Osteoblast (primary cell): ENCODE data around the gene TECPR2. TPM values are rescaled to one million over a fixed set of nuclear protein-coding genes. Genes with fewer than 3 reads are reported as not detected.
A peak's percentile ranks its signal among the peaks of the same experiment; 100 is the strongest.

Source experiments
- DNase-seq: peaks from one replicate; pipeline ENCODE4 v3.0.0; 2011; ENCODE audit warnings: low spot score, mixed read lengths; ENCODE audit not compliant: insufficient read length; ENCODE audit errors: missing footprints
- H2AFZ ChIP-seq: 2 replicates; pipeline ENCODE4 v1.6.0; 2011; ENCODE audit warnings: mild to moderate bottlenecking, low read length
- H3K27ac ChIP-seq: 2 replicates; pipeline ENCODE4 v1.5.1; 2011; ENCODE audit warnings: mild to moderate bottlenecking, low read depth, low read length, moderate library complexity
- H3K27me3 ChIP-seq: 2 replicates; pipeline ENCODE4 v1.6.0; 2012; ENCODE audit warnings: mild to moderate bottlenecking, control low read depth, inconsistent platforms, low read length, moderate library complexity; ENCODE audit not compliant: insufficient read depth
- H3K36me3 ChIP-seq: 2 replicates; pipeline ENCODE4 v1.5.1; 2011; ENCODE audit warnings: mild to moderate bottlenecking, low read length, control low read depth, moderate library complexity; ENCODE audit not compliant: insufficient read depth
- H3K4me1 ChIP-seq: 2 replicates; pipeline ENCODE4 v1.5.1; 2011; ENCODE audit warnings: mild to moderate bottlenecking, low read length, control low read depth, moderate library complexity; ENCODE audit not compliant: insufficient read depth
- H3K4me2 ChIP-seq: 2 replicates; pipeline ENCODE4 v1.6.0; 2011; ENCODE audit warnings: mild to moderate bottlenecking, low read length; ENCODE audit not compliant: insufficient read depth
- H3K4me3 ChIP-seq: fragments of 200-600 bp; sonication (generic); 3 replicates; pipeline ENCODE4 v1.5.1; 2012; ENCODE audit warnings: mild to moderate bottlenecking, low read length, inconsistent platforms; ENCODE audit not compliant: insufficient read depth
- H3K79me2 ChIP-seq: 2 replicates; pipeline ENCODE4 v1.6.0; 2012; ENCODE audit warnings: mild to moderate bottlenecking, low read length, control low read depth, inconsistent platforms; ENCODE audit not compliant: insufficient read depth
- H3K9me3 ChIP-seq: 2 replicates; pipeline ENCODE4 v1.5.1; 2011; ENCODE audit warnings: low read depth, low read length, control low read depth
- H4K20me1 ChIP-seq: 2 replicates; pipeline ENCODE4 v1.6.0; 2012; ENCODE audit warnings: mild to moderate bottlenecking, low read length, control low read depth; ENCODE audit not compliant: insufficient read depth
- total RNA-seq: library from RNA; depleted of rRNA; stranded (reverse); fragments of >200 nt; gene quantifications from 2 replicates; pipeline ENCODE4 v1.2.3, GENCODE V29; 2012
- TF ChIP-seq, protein P1 (sequence below): IDR thresholded peaks from 2 replicates; pipeline ENCODE4 v1.5.1; 2011; ENCODE audit warnings: mild to moderate bottlenecking, low read depth, low read length, moderate library complexity; ENCODE audit errors: extremely low read depth

Gene TECPR2
- total RNA-seq, 1 donor = 13.0 TPM

DNA sequence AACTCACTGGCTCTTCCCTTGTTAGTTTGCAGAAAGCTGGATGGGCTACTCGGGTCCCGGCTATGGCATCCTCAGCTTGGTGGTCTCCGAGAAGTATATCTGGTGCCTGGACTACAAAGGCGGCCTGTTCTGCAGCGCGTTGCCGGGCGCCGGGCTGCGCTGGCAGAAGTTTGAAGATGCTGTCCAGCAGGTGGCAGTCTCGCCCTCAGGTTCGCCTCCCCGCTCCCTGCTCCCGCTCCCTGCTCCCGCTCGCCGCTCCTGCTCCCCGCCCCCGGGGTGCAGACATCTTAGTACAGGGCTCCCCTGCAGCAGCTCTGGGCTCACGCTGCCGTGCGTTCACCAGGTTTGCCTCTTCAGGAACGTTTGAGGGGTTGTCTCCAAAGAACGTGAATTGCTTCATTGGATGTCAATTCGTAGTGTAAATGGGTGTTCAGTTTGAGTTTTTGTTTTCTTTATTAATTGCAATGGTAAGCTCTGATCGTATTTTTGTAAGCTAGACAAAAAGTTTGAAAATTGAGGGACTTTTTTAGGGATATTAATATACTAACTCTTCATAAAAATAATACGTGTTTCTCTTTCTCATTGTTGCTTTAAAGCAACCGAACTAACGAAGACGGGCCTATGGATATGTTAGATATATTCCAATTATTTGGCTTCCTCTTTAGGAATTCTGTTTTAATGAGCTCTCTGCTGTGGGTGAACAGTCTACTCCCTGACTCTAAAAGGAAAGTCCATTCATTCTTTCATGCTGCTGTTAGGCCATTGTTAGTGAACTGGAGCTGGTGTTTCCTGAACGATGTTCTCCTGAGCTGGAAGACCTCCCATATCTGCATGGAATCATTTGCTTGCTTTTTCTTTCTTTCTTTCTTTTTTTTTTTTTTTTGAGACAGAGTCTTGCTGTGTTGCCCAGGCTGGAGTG lies 75.5 kb downstream of the TECPR2 start:
- Histone ChIP-seq H3K4me2 (peak overlapping the region; percentile 89), H3K27me3 (no peaks in the 10 kb centered on the region), H4K20me1 (no peaks in the 10 kb centered on the region), H3K27ac (no peak overlapping the region), H2AFZ (peak overlapping the region; percentile 87), H3K4me3 (peak overlapping the region; percentile 64), H3K9me3 (no peaks in the 10 kb centered on the region), H3K79me2 (no peaks in the 10 kb centered on the region), H3K4me1 (peaks cover 4% of the 10 kb centered on the region), H3K36me3 (peaks cover 39% of the 10 kb centered on the region)
- DNase-seq = peak; percentile 97
- TF ChIP-seq, protein P1, sequence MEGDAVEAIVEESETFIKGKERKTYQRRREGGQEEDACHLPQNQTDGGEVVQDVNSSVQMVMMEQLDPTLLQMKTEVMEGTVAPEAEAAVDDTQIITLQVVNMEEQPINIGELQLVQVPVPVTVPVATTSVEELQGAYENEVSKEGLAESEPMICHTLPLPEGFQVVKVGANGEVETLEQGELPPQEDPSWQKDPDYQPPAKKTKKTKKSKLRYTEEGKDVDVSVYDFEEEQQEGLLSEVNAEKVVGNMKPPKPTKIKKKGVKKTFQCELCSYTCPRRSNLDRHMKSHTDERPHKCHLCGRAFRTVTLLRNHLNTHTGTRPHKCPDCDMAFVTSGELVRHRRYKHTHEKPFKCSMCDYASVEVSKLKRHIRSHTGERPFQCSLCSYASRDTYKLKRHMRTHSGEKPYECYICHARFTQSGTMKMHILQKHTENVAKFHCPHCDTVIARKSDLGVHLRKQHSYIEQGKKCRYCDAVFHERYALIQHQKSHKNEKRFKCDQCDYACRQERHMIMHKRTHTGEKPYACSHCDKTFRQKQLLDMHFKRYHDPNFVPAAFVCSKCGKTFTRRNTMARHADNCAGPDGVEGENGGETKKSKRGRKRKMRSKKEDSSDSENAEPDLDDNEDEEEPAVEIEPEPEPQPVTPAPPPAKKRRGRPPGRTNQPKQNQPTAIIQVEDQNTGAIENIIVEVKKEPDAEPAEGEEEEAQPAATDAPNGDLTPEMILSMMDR = peak; percentile 72

DNA sequence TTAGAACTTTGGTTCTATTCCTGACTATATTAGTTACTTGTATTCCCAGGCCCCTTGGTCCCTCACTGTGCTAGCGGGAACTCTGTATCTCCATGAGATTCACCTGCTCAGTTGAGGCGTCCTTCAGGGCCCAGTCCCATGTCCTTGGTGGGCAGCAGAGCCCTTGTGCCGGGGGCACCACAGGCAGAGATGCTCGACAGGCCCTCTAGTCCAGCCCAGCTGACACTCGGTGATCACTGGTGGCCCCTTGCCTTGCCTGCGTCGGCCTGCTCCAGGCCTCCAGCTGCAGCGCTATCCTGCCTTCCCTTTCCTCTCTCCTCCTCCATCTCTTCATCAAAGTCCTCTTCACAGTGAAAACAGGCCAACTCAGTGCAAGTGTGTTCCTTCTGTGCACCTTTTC lies 76.8 kb downstream of the TECPR2 start:
- no peak for DNase-seq
- Histone ChIP-seq H3K4me3 (no peak overlapping the region), H3K27ac (no peak overlapping the region), H3K4me2 (no peak overlapping the region), H4K20me1 (no peaks in the 10 kb centered on the region), H3K27me3 (no peaks in the 10 kb centered on the region), H3K4me1 (peaks cover 4% of the 10 kb centered on the region), H3K36me3 (peaks cover 49% of the 10 kb centered on the region), H3K9me3 (no peaks in the 10 kb centered on the region), H2AFZ (no peak overlapping the region), H3K79me2 (no peaks in the 10 kb centered on the region)
- TF ChIP-seq, protein P1 = no peak

DNA sequence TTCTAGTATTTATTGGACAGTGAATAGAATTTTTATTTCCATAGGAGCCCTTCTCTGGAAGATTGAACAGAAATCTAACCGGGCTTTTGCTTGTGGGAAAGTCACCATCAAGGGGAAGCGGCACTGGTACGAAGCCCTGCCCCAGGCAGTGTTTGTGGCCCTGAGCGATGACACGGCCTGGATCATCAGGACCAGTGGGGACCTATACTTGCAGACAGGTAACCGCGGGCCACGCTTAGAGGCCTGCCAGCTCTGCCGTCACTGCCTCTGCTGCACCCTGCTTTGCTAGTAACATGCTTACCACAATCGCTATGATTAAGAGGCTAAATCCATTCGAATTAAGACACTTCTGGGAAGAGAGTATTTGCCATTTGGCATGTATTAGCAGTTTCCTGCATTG lies 77.7 kb downstream of the TECPR2 start:
- no peak for DNase-seq
- no peaks in the 10 kb centered on the region for H3K27me3 ChIP-seq
- no peaks in the 10 kb centered on the region for H3K9me3 ChIP-seq
- no peaks in the 10 kb centered on the region for H3K79me2 ChIP-seq
- H3K4me2 ChIP-seq = no peak overlapping the region
- no peak overlapping the region for H3K27ac ChIP-seq
- no peaks in the 10 kb centered on the region for H4K20me1 ChIP-seq
- no peak overlapping the region for H2AFZ ChIP-seq
- H3K4me3 ChIP-seq = no peak overlapping the region
- TF ChIP-seq, protein P1 = no peak
- peaks cover 44% of the 10 kb centered on the region for H3K36me3 ChIP-seq
- H3K4me1 ChIP-seq = peaks cover 4% of the 10 kb centered on the region
